Measurements from ENCODE around the gene PIK3R1. TPM values are rescaled to one million over a fixed set of nuclear protein-coding genes. Genes with fewer than 3 reads are reported as not detected.
A peak's percentile ranks its signal among the peaks of the same experiment; 100 is the strongest.

Gene PIK3R1
- total RNA-seq, 1 donor from 2014 or later: 137 TPM

GRCh38 chr5:68348447-68349222 lies 133.1 kb downstream of the PIK3R1 start:
- peaks cover 8% of the 10 kb centered on the region for H3K4me1 ChIP-seq
- H3K36me3 ChIP-seq: no peaks in the 10 kb centered on the region
- H3K27ac ChIP-seq: no peak overlapping the region
- DNase-seq (no peak), ATAC-seq (peak; percentile 13)
- no peak overlapping the region for H3K4me3 ChIP-seq
- H3K27me3 ChIP-seq: no peaks in the 10 kb centered on the region
- intact Hi-C loops (cut with DNase I): no loop called here
- no peak for TF ChIP-seq CTCF (IDR thresholded peaks at IDR 0.05)
- H3K9me3 ChIP-seq: no peaks in the 10 kb centered on the region

GRCh38 chr5:68350176-68350575 lies 134.6 kb downstream of the PIK3R1 start:
- H3K4me3 ChIP-seq: no peak overlapping the region
- no peaks in the 10 kb centered on the region for H3K36me3 ChIP-seq
- H3K27ac ChIP-seq: no peak overlapping the region
- intact Hi-C loops (cut with DNase I): no loop called here
- no peak for DNase-seq
- no peaks in the 10 kb centered on the region for H3K4me1 ChIP-seq
- no peak for TF ChIP-seq CTCF (IDR thresholded peaks at IDR 0.05)
- H3K27me3 ChIP-seq: no peaks in the 10 kb centered on the region
- ATAC-seq: no peak
- H3K9me3 ChIP-seq: no peaks in the 10 kb centered on the region

Measured in upper lobe of right lung (tissue), 1 donor.